Ectodermal cell (in vitro differentiated cells): ENCODE data around the gene UNCX.

Source experiments
- H3K27ac ChIP-seq: 2 replicates; pipeline ENCODE4 v1.7.0; 2013; ENCODE audit warnings: mild to moderate bottlenecking, low read depth, low read length; ENCODE audit not compliant: insufficient read depth, poor library complexity, severe bottlenecking
- H3K27me3 ChIP-seq: 2 replicates; pipeline ENCODE4 v1.7.0; 2013; ENCODE audit warnings: mild to moderate bottlenecking, low read length; ENCODE audit not compliant: insufficient read depth, control insufficient read depth, poor library complexity, severe bottlenecking
- H3K36me3 ChIP-seq: one replicate; pipeline ENCODE4 v1.7.0; 2013; ENCODE audit warnings: low read length; ENCODE audit not compliant: control insufficient read depth, insufficient read depth
- H3K4me1 ChIP-seq: one replicate; pipeline ENCODE4 v1.7.0; 2013; ENCODE audit warnings: low read length; ENCODE audit not compliant: control insufficient read depth, insufficient read depth
- H3K4me3 ChIP-seq: 2 replicates; pipeline ENCODE4 v1.7.0; 2013; ENCODE audit warnings: low read depth, low read length, control low read depth; ENCODE audit not compliant: insufficient read depth
- H3K9me3 ChIP-seq: 2 replicates; pipeline ENCODE4 v1.7.0; 2013; ENCODE audit warnings: mild to moderate bottlenecking, low read length, moderate library complexity; ENCODE audit not compliant: control insufficient read depth
- WGBS, 2 experiments: methylation state at CpG; one replicate each; pipeline ENCODE4 v1.1.7; 2013; ENCODE audit warnings: missing lambda C conversion rate in 2 of 2; 5-methylcytosine and 5-hydroxymethylcytosine counted together

The UNCX gene

DNA sequence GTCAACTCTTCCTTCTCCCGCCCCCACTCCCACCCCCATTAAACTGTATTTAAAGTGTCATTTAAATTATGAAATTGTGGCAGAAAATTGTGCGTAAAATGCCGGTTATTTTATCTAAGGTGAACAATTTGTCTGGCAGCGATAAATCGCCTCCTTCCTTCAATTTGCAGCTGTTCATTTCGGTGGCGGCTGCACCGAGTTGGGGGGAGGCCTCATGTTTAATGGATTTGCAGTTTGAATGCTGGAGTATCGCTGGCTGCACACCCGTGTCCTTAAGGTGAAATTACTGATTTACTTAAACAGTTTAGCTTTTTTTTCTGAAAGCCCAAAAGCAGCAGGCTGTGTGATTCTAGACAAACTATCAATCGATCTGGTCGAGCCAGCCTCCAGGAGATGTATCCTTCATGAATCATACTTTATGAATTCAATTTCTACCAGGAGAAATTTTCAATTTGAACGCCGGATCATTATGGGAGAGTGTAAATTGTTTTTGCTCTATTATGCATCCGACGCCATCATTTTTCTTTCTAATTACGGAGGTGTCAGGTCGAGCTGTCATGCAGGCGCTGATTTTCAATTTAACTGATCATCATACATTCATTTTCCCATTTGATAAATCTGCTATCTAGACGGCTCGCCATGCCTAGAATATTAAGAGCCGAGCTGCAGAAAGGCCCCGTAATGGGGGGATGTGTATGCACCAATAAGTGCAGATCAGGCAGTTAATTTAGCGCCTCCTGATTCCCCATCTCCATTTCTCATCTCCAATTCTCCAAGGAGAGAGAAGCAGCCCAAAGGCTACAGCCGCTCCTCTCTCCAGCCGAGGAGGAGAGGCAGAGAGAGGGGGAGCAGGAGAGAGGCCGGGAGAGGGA, 6.5 kb downstream of the UNCX start:
- Histone ChIP-seq H3K4me3 (no peak overlapping the region), H3K27ac (peak overlapping the region; percentile 1), H3K9me3 (no peaks in the 10 kb centered on the region), H3K4me1 (peaks cover 14% of the 10 kb centered on the region), H3K27me3 (peaks cover 98% of the 10 kb centered on the region), H3K36me3 (no peaks in the 10 kb centered on the region)
- WGBS, 2 experiments: 5 to 6% methylated on average over 20 to 23 of the region's 27 CpGs

- H3K27ac ChIP-seq: no peak overlapping the region
- WGBS, 2 experiments: 1% methylated on average over 23 to 26 of the region's 29 CpGs
Measured at GRCh38 chr7:1239803-1240516, 7.3 kb downstream of the UNCX start.

GRCh38 chr7:1240517-1241257, 8.0 kb downstream of the UNCX start:
- H3K4me3 ChIP-seq: no peak overlapping the region
- H3K9me3 ChIP-seq: no peaks in the 10 kb centered on the region
- H3K36me3 ChIP-seq: no peaks in the 10 kb centered on the region
- H3K27ac ChIP-seq: no peak overlapping the region
- 2% methylated on average over 40 of the region's 40 CpGs for WGBS, 2 experiments
- H3K4me1 ChIP-seq: peaks cover 5% of the 10 kb centered on the region
- peaks cover 98% of the 10 kb centered on the region for H3K27me3 ChIP-seq

More at GRCh38 chr7:1239803-1240516, 7.3 kb downstream of the UNCX start:
- peaks cover 98% of the 10 kb centered on the region for H3K27me3 ChIP-seq
- H3K9me3 ChIP-seq: no peaks in the 10 kb centered on the region
- no peak overlapping the region for H3K4me3 ChIP-seq
- no peaks in the 10 kb centered on the region for H3K36me3 ChIP-seq
- H3K4me1 ChIP-seq: peaks cover 8% of the 10 kb centered on the region

DNA sequence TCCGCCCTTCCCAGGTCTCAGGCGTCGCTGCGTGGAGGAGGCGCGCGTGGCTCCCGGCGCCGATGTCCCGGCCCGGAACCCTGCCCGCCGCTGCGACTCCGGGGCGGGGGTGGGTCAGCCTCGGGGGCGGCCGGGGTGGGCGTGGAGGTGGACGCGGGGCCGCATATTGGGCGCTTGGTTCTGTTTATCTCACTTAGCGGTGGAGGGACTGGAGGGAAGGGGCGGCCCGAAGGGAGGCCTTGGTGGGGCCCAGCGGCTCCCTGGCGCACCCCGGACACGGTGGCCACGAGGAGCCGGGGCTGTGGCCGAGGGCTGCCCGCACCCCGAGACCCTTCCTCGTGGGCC, 8.6 kb downstream of the UNCX start:
- 4% methylated on average over 38 of the region's 38 CpGs for WGBS, 2 experiments
- Histone ChIP-seq H3K4me3 (no peak overlapping the region), H3K36me3 (no peaks in the 10 kb centered on the region)

GRCh38 chr7:1241603-1242255, 9.1 kb downstream of the UNCX start:
- WGBS, 2 experiments: 2% methylated on average over 50 to 51 of the region's 51 CpGs
- no peaks in the 10 kb centered on the region for H3K9me3 ChIP-seq
- H3K36me3 ChIP-seq: no peaks in the 10 kb centered on the region
- H3K27ac ChIP-seq: no peak overlapping the region
- peaks cover 100% of the 10 kb centered on the region for H3K27me3 ChIP-seq
- peaks cover 6% of the 10 kb centered on the region for H3K4me1 ChIP-seq
- no peak overlapping the region for H3K4me3 ChIP-seq

More for the DNA sequence above, 8.6 kb downstream of the UNCX start:
- peaks cover 98% of the 10 kb centered on the region for H3K27me3 ChIP-seq
- no peaks in the 10 kb centered on the region for H3K9me3 ChIP-seq
- no peak overlapping the region for H3K27ac ChIP-seq
- H3K4me1 ChIP-seq: peaks cover 5% of the 10 kb centered on the region

- H3K36me3 ChIP-seq: no peaks in the 10 kb centered on the region
- 0 to 1% methylated on average over 33 of the region's 33 CpGs for WGBS, 2 experiments
- H3K27me3 ChIP-seq: peaks cover 100% of the 10 kb centered on the region
- H3K27ac ChIP-seq: no peak overlapping the region
- no peak overlapping the region for H3K4me3 ChIP-seq
- H3K9me3 ChIP-seq: no peaks in the 10 kb centered on the region
- H3K4me1 ChIP-seq: peaks cover 11% of the 10 kb centered on the region
Measured at GRCh38 chr7:1242256-1242605, 9.6 kb downstream of the UNCX start.

GRCh38 chr7:1242606-1243289, 10.1 kb downstream of the UNCX start:
- no peaks in the 10 kb centered on the region for H3K36me3 ChIP-seq
- H3K9me3 ChIP-seq: no peaks in the 10 kb centered on the region
- peaks cover 16% of the 10 kb centered on the region for H3K4me1 ChIP-seq
- H3K27ac ChIP-seq: no peak overlapping the region
- H3K27me3 ChIP-seq: peaks cover 100% of the 10 kb centered on the region
- H3K4me3 ChIP-seq: no peak overlapping the region
- 1 to 2% methylated on average over 47 to 53 of the region's 53 CpGs for WGBS, 2 experiments

- 7 to 12% methylated on average over 16 of the region's 17 CpGs for WGBS, 2 experiments
- H3K4me3 ChIP-seq: no peak overlapping the region
- no peaks in the 10 kb centered on the region for H3K9me3 ChIP-seq
- peaks cover 21% of the 10 kb centered on the region for H3K4me1 ChIP-seq
- peaks cover 100% of the 10 kb centered on the region for H3K27me3 ChIP-seq
- H3K27ac ChIP-seq: no peak overlapping the region
- H3K36me3 ChIP-seq: no peaks in the 10 kb centered on the region
Measured at GRCh38 chr7:1243290-1243963, 10.8 kb downstream of the UNCX start.

DNA sequence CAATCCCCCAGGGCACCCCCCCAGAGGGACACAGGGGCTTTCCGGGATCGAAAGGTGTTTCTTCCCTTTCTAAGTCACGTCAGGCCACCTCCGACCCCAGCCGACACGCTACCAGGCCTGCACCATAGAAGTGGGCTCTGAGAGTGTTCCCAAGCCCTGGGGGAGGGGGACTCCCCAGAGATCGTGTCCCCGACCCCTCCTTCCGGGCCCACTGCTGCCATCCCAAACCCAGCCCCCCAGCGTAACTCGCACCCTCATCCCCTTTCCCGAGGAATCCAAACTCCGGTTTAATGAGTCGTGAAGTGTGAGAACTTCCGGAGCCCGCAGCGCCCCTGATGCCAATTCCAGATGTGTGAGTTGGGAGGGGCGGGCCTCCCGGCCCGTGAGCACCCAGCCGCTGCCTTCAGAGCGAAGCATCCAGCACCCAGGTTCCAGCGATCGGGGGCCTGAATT, 11.3 kb downstream of the UNCX start:
- Histone ChIP-seq H3K27ac (no peak overlapping the region), H3K4me1 (peaks cover 26% of the 10 kb centered on the region), H3K9me3 (no peaks in the 10 kb centered on the region), H3K4me3 (no peak overlapping the region), H3K27me3 (peaks cover 100% of the 10 kb centered on the region), H3K36me3 (no peaks in the 10 kb centered on the region)
- WGBS, 2 experiments: 3% methylated on average over 24 of the region's 24 CpGs
